HUES48 (cell line): ENCODE measurements around the gene NME7.

Experiments
- H3K27ac ChIP-seq: one replicate; pipeline ENCODE4 v1.7.0; 2013; ENCODE audit warnings: low read depth, low read length, inconsistent platforms
- H3K27me3 ChIP-seq: 2 replicates; pipeline ENCODE4 v1.6.1; 2013; ENCODE audit warnings: mild to moderate bottlenecking, low read length; ENCODE audit not compliant: control insufficient read depth, insufficient read depth
- H3K36me3 ChIP-seq: 2 replicates; pipeline ENCODE4 v1.6.1; 2013; ENCODE audit warnings: low read length; ENCODE audit not compliant: control insufficient read depth, insufficient read depth
- H3K4me1 ChIP-seq: 2 replicates; pipeline ENCODE4 v1.6.1; 2013; ENCODE audit warnings: mild to moderate bottlenecking, low read length; ENCODE audit not compliant: control insufficient read depth, insufficient read depth
- H3K4me3 ChIP-seq: 2 replicates; pipeline ENCODE4 v1.5.1; 2013; ENCODE audit warnings: mild to moderate bottlenecking, low read depth, low read length
- H3K9ac ChIP-seq: 2 replicates; pipeline ENCODE4 v1.6.1; 2013; ENCODE audit warnings: mild to moderate bottlenecking, low read depth, low read length, moderate library complexity
- H3K9me3 ChIP-seq: 2 replicates; pipeline ENCODE4 v1.6.1; 2013; ENCODE audit warnings: low read length; ENCODE audit not compliant: control insufficient read depth, insufficient read depth

The NME7 gene

GRCh38 chr1:169260478-169261151 is 107.0 kb downstream of the NME7 start:
- no peak overlapping the region for H3K27ac ChIP-seq
- no peaks in the 10 kb centered on the region for H3K4me1 ChIP-seq
- no peak overlapping the region for H3K9ac ChIP-seq
- no peaks in the 10 kb centered on the region for H3K9me3 ChIP-seq
- H3K4me3 ChIP-seq = no peak overlapping the region
- H3K27me3 ChIP-seq = no peaks in the 10 kb centered on the region
- no peaks in the 10 kb centered on the region for H3K36me3 ChIP-seq

DNA sequence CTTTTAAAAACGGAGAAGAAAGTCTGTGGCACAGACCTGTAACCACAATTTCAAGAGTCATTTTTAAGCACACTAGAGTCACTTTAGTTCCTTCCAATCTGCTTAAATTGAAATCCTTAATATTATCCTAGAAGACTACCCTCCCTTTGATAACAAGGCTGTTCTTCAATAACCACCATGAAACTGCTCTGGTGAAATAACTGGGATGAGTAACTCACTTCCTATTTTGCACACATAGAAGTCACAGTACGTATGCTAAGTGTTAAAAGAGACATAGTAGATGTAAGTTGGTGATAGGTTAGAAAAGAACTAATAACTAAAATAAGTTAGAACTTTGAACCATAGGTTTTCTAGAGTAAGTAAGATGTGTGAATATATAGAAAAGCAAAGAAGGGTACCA is 107.8 kb downstream of the NME7 start:
- no peaks in the 10 kb centered on the region for H3K9me3 ChIP-seq
- H3K4me3 ChIP-seq = no peak overlapping the region
- no peaks in the 10 kb centered on the region for H3K36me3 ChIP-seq
- H3K27ac ChIP-seq = no peak overlapping the region
- no peaks in the 10 kb centered on the region for H3K27me3 ChIP-seq
- no peaks in the 10 kb centered on the region for H3K4me1 ChIP-seq
- H3K9ac ChIP-seq = no peak overlapping the region

GRCh38 chr1:169250795-169251194 is 116.8 kb downstream of the NME7 start:
- Histone ChIP-seq H3K36me3 (no peaks in the 10 kb centered on the region), H3K27me3 (no peaks in the 10 kb centered on the region), H3K9ac (no peak overlapping the region), H3K4me1 (no peaks in the 10 kb centered on the region), H3K4me3 (no peak overlapping the region), H3K9me3 (no peaks in the 10 kb centered on the region), H3K27ac (no peak overlapping the region)

- H3K27ac ChIP-seq = no peak overlapping the region
- no peaks in the 10 kb centered on the region for H3K36me3 ChIP-seq
- H3K9ac ChIP-seq = no peak overlapping the region
- H3K9me3 ChIP-seq = no peaks in the 10 kb centered on the region
- H3K27me3 ChIP-seq = no peaks in the 10 kb centered on the region
- no peaks in the 10 kb centered on the region for H3K4me1 ChIP-seq
- H3K4me3 ChIP-seq = no peak overlapping the region
Measured at GRCh38 chr1:169250022-169250421, 117.6 kb downstream of the NME7 start.

GRCh38 chr1:169249611-169250010 is 118.0 kb downstream of the NME7 start:
- Histone ChIP-seq H3K4me1 (no peaks in the 10 kb centered on the region), H3K27ac (no peak overlapping the region), H3K9me3 (no peaks in the 10 kb centered on the region), H3K27me3 (no peaks in the 10 kb centered on the region), H3K36me3 (no peaks in the 10 kb centered on the region), H3K4me3 (no peak overlapping the region), H3K9ac (no peak overlapping the region)

- Histone ChIP-seq H3K9ac (no peak overlapping the region), H3K4me1 (peaks cover 5% of the 10 kb centered on the region), H3K9me3 (no peaks in the 10 kb centered on the region), H3K36me3 (no peaks in the 10 kb centered on the region), H3K4me3 (no peak overlapping the region), H3K27me3 (no peaks in the 10 kb centered on the region), H3K27ac (no peak overlapping the region)
Measured at GRCh38 chr1:169245706-169246105, 121.9 kb downstream of the NME7 start.

- H3K9me3 ChIP-seq = no peaks in the 10 kb centered on the region
- no peak overlapping the region for H3K9ac ChIP-seq
- H3K27me3 ChIP-seq = no peaks in the 10 kb centered on the region
- H3K27ac ChIP-seq = no peak overlapping the region
- H3K4me3 ChIP-seq = no peak overlapping the region
- peaks cover 8% of the 10 kb centered on the region for H3K4me1 ChIP-seq
- no peaks in the 10 kb centered on the region for H3K36me3 ChIP-seq
Measured at GRCh38 chr1:169240449-169241232, 127.0 kb downstream of the NME7 start.

DNA sequence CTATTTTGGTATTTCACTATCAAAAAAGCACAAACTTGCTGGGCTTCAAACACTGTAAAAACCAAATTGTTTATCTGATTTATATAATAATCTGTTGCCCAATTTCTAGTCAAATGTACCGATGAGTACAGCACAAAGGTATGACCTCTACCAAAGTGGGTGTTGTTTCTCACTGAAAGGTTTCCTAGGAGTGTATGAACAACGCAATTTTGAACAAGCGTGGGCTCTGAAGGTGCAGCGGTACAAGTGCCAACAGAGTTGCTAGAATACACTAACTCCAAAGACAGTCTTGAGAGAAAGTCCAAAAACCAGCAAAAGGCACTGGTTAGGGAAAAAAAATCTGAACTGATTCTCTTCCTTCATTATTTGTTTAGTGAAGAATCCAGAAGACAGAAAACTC is 130.7 kb downstream of the NME7 start:
- no peaks in the 10 kb centered on the region for H3K36me3 ChIP-seq
- H3K9me3 ChIP-seq = no peaks in the 10 kb centered on the region
- H3K4me3 ChIP-seq = no peak overlapping the region
- H3K9ac ChIP-seq = no peak overlapping the region
- no peaks in the 10 kb centered on the region for H3K27me3 ChIP-seq
- peaks cover 8% of the 10 kb centered on the region for H3K4me1 ChIP-seq
- no peak overlapping the region for H3K27ac ChIP-seq

- no peaks in the 10 kb centered on the region for H3K27me3 ChIP-seq
- no peaks in the 10 kb centered on the region for H3K36me3 ChIP-seq
- H3K4me3 ChIP-seq = no peak overlapping the region
- no peak overlapping the region for H3K27ac ChIP-seq
- no peaks in the 10 kb centered on the region for H3K9me3 ChIP-seq
- H3K9ac ChIP-seq = no peak overlapping the region
- peaks cover 8% of the 10 kb centered on the region for H3K4me1 ChIP-seq
Measured at GRCh38 chr1:169236143-169236542, 131.5 kb downstream of the NME7 start.

DNA sequence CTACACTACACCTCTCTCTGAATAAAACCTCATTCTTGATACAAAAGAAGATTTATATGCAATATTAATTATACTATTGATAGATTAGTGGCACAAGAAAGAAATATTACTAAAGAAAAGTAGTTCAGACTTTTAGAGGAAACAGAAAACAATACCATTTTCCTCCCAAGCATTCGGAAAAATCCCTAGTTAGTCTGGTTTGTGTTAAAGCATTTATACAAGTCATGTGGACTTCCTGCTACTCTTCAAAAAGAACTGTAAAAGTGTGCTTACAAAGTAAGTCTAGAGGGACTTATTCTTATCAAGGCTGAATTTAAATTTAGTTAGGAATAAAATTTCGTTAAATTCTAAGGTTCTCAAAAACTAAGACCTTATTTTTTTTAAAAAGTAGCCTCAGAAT is 132.0 kb downstream of the NME7 start:
- Histone ChIP-seq H3K9ac (no peak overlapping the region), H3K27ac (no peak overlapping the region), H3K4me3 (no peak overlapping the region), H3K27me3 (no peaks in the 10 kb centered on the region), H3K36me3 (no peaks in the 10 kb centered on the region), H3K9me3 (no peaks in the 10 kb centered on the region), H3K4me1 (peaks cover 2% of the 10 kb centered on the region)

GRCh38 chr1:169234780-169235179 is 132.8 kb downstream of the NME7 start:
- H3K9me3 ChIP-seq = no peaks in the 10 kb centered on the region
- no peaks in the 10 kb centered on the region for H3K4me1 ChIP-seq
- no peaks in the 10 kb centered on the region for H3K27me3 ChIP-seq
- H3K9ac ChIP-seq = no peak overlapping the region
- no peak overlapping the region for H3K27ac ChIP-seq
- no peak overlapping the region for H3K4me3 ChIP-seq
- no peaks in the 10 kb centered on the region for H3K36me3 ChIP-seq
